H9 (cell line): ENCODE data around the gene OR11L1. TPM values are rescaled to one million over a fixed set of nuclear protein-coding genes. Genes with fewer than 3 reads are reported as not detected.

Experiments used
- DNase-seq: peaks from one replicate; pipeline ENCODE4 v3.0.0-alpha.2; 2017
- H2AFZ ChIP-seq: one replicate; pipeline ENCODE4 v1.6.1; 2013; ENCODE audit warnings: mild to moderate bottlenecking, low read length, control low read depth, moderate library complexity
- H2AK5ac ChIP-seq: 2 replicates; pipeline ENCODE4 v1.6.1; 2013; ENCODE audit warnings: low read length, control low read depth, mixed read lengths; ENCODE audit not compliant: insufficient read length
- H2BK120ac ChIP-seq: one replicate; pipeline ENCODE4 v1.6.1; 2013; ENCODE audit warnings: low read depth, mild to moderate bottlenecking, low read length, control low read depth, inconsistent platforms; ENCODE audit not compliant: poor library complexity, severe bottlenecking
- H2BK12ac ChIP-seq: 2 replicates; pipeline ENCODE4 v1.6.1; 2013; ENCODE audit warnings: low read length, control low read depth, mixed read lengths, low read depth; ENCODE audit not compliant: insufficient read length
- H2BK15ac ChIP-seq: 2 replicates; pipeline ENCODE4 v1.6.1; 2013; ENCODE audit warnings: low read depth, low read length, control low read depth
- H2BK20ac ChIP-seq: one replicate; pipeline ENCODE4 v1.6.1; 2013; ENCODE audit warnings: low read depth, mild to moderate bottlenecking, low read length, control low read depth, inconsistent platforms; ENCODE audit not compliant: poor library complexity, severe bottlenecking
- H2BK5ac ChIP-seq: 2 replicates; pipeline ENCODE4 v1.6.1; 2013; ENCODE audit warnings: low read length, control low read depth, mixed read lengths; ENCODE audit not compliant: insufficient read length
- H3K14ac ChIP-seq: 2 replicates; pipeline ENCODE4 v1.6.1; 2013; ENCODE audit warnings: low read length, control low read depth; ENCODE audit not compliant: insufficient read depth
- H3K18ac ChIP-seq: 2 replicates; pipeline ENCODE4 v1.6.1; 2013; ENCODE audit warnings: low read depth, mild to moderate bottlenecking, mixed read lengths, low read length, control low read depth; ENCODE audit not compliant: insufficient read length
- H3K23ac ChIP-seq: 2 replicates; pipeline ENCODE4 v1.6.1; 2013; ENCODE audit warnings: low read length, control low read depth, mixed read lengths, low read depth; ENCODE audit not compliant: insufficient read length
- H3K23me2 ChIP-seq: 2 replicates; pipeline ENCODE4 v1.6.1; 2013; ENCODE audit warnings: low read depth, mild to moderate bottlenecking, mixed read lengths, low read length, control low read depth; ENCODE audit not compliant: insufficient read length, poor library complexity, severe bottlenecking
- H3K27ac ChIP-seq: 2 replicates; pipeline ENCODE4 v1.5.1; 2013; ENCODE audit warnings: low read length, control low read depth, mixed read lengths, low read depth; ENCODE audit not compliant: insufficient read length
- H3K27me3 ChIP-seq: 2 replicates; pipeline ENCODE4 v1.6.1; 2013; ENCODE audit warnings: low read length, control low read depth, inconsistent platforms; ENCODE audit not compliant: insufficient read depth
- H3K4ac ChIP-seq: 2 replicates; pipeline ENCODE4 v1.6.1; 2013; ENCODE audit warnings: low read depth, mild to moderate bottlenecking, control low read depth, inconsistent platforms, low read length, moderate library complexity
- H3K4me1 ChIP-seq: 2 replicates; pipeline ENCODE4 v1.6.1; 2013; ENCODE audit warnings: low read length, control low read depth, inconsistent platforms; ENCODE audit not compliant: insufficient read depth
- H3K4me2 ChIP-seq: 2 replicates; pipeline ENCODE4 v1.6.1; 2013; ENCODE audit warnings: low read length, control low read depth, mixed read lengths; ENCODE audit not compliant: insufficient read length, insufficient read depth
- H3K56ac ChIP-seq: 2 replicates; pipeline ENCODE4 v1.6.1; 2013; ENCODE audit warnings: low read depth, mild to moderate bottlenecking, mixed read lengths, low read length, control low read depth; ENCODE audit not compliant: insufficient read length
- H3K79me1 ChIP-seq: 2 replicates; pipeline ENCODE4 v1.6.1; 2013; ENCODE audit warnings: low read depth, mild to moderate bottlenecking, moderate library complexity, low read length, control low read depth, inconsistent platforms; ENCODE audit not compliant: insufficient read depth, poor library complexity, severe bottlenecking
- H3K79me2 ChIP-seq: 2 replicates; pipeline ENCODE4 v1.6.1; 2013; ENCODE audit warnings: low read length, control low read depth, inconsistent platforms; ENCODE audit not compliant: insufficient read depth
- H3K9ac ChIP-seq: 2 replicates; pipeline ENCODE4 v1.6.1; 2013; ENCODE audit warnings: low read length, control low read depth, mixed read lengths; ENCODE audit not compliant: insufficient read length; ENCODE audit errors: extremely low read depth
- H3K9me3 ChIP-seq: one replicate; pipeline ENCODE4 v1.6.1; 2013; ENCODE audit warnings: low read depth, low read length, inconsistent platforms; ENCODE audit not compliant: control insufficient read depth
- H3T11ph ChIP-seq: one replicate; pipeline ENCODE4 v1.6.1; 2013; ENCODE audit warnings: mild to moderate bottlenecking, low read length, control low read depth, inconsistent platforms
- H4K20me1 ChIP-seq: one replicate; pipeline ENCODE4 v1.6.1; 2013; ENCODE audit not compliant: control insufficient read depth, insufficient read length, insufficient read depth
- H4K5ac ChIP-seq: 2 replicates; pipeline ENCODE4 v1.6.1; 2013; ENCODE audit warnings: low read depth, mild to moderate bottlenecking, mixed read lengths, low read length, control low read depth; ENCODE audit not compliant: insufficient read length
- H4K8ac ChIP-seq: replicated peaks from 2 replicates; pipeline ENCODE4 v1.6.1; 2013; ENCODE audit warnings: low read length, control low read depth, mixed read lengths, low read depth; ENCODE audit not compliant: insufficient read length
- H4K91ac ChIP-seq: 2 replicates; pipeline ENCODE4 v1.6.1; 2013; ENCODE audit warnings: low read depth, mild to moderate bottlenecking, moderate library complexity, mixed read lengths, low read length, control low read depth; ENCODE audit not compliant: insufficient read length
- H3K27ac Mint-ChIP-seq, 3 experiments: 2 replicates in 2 of 3; 3 replicates in 1 of 3; pipeline ENCODE4 v1.8.0; 2020 to 2021; ENCODE audit warnings: mixed read lengths in 3 of 3, mild to moderate bottlenecking in 1 of 3, moderate library complexity in 1 of 3
- H3K27me3 Mint-ChIP-seq: 2 replicates; pipeline ENCODE4 v1.8.0; 2021; ENCODE audit warnings: low read depth, mild to moderate bottlenecking, moderate library complexity, mixed read lengths
- H3K36me3 Mint-ChIP-seq, 3 experiments: 2 replicates in 2 of 3; 3 replicates in 1 of 3; pipeline ENCODE4 v1.8.0; 2020 to 2021; ENCODE audit warnings: low read depth in 3 of 3, mixed read lengths in 3 of 3; ENCODE audit not compliant: insufficient read depth in 1 of 3
- H3K4me1 Mint-ChIP-seq, 2 experiments: 2 replicates each; pipeline ENCODE4 v1.8.0; 2020; ENCODE audit warnings: mixed read lengths in 2 of 2
- H3K4me3 Mint-ChIP-seq, 2 experiments: 2 replicates in 1 of 2; 3 replicates in 1 of 2; pipeline ENCODE4 v1.8.0; 2020 to 2021; ENCODE audit warnings: mild to moderate bottlenecking in 2 of 2, mixed read lengths in 2 of 2, moderate library complexity in 1 of 2
- H3K9me3 Mint-ChIP-seq, 2 experiments: 2 replicates in 1 of 2; 3 replicates in 1 of 2; pipeline ENCODE4 v1.8.0; 2020; ENCODE audit warnings: mild to moderate bottlenecking in 2 of 2, mixed read lengths in 2 of 2, moderate library complexity in 1 of 2
- CTCF ChIP-seq: fragments of 200-600 bp; sonication (generic); conservative IDR thresholded peaks from 3 replicates; pipeline ENCODE4 v1.8.0; 2021; ENCODE audit warnings: antibody characterized with exemption, mild to moderate bottlenecking
- WGBS: extraction: QIAGEN DNeasy Blood & Tissue Kit; methylation state at CpG from one replicate; pipeline ENCODE4 v1.1.7; 2013; ENCODE audit warnings: missing lambda C conversion rate, low lambda C conversion rate, mixed read lengths; ENCODE audit not compliant: insufficient read length; ENCODE audit errors: extremely low coverage; 5-methylcytosine and 5-hydroxymethylcytosine counted together
- total RNA-seq: library from RNA; stranded (reverse); gene quantifications from 2 replicates; pipeline ENCODE4 v1.2.1, GENCODE V29; 2021

Gene OR11L1
- total RNA-seq, 1 experiment from 2014 or later = not detected

GRCh38 chr1:247824023-247824422, 17.7 kb downstream of the OR11L1 start, which contains the start of gene OR14A16:
TSS of gene OR14A16 (minus strand) at chr1:247824119. CDS start at chr1:247815729, 8,390 bp downstream.
- Histone ChIP-seq H3T11ph (no peak within 1 kb of the TSS), H2BK20ac (no peak within 1 kb of the TSS), H3K4ac (no peak within 1 kb of the TSS), H3K27ac (no peak within 1 kb of the TSS), H2BK15ac (no peak within 1 kb of the TSS), H3K4me1 (no peaks in the 10 kb centered on the region), H2BK120ac (no peak within 1 kb of the TSS), H3K56ac (no peak within 1 kb of the TSS), H2BK12ac (no peak within 1 kb of the TSS), H3K27me3 (no peaks in the 10 kb centered on the region), H4K8ac (no peak within 1 kb of the TSS), H2BK5ac (no peak within 1 kb of the TSS), H3K4me2 (peak within 1 kb of the TSS; percentile 33), H3K23ac (no peak within 1 kb of the TSS), H3K79me1 (no peaks in the 10 kb centered on the region), H2AFZ (no peak within 1 kb of the TSS), H2AK5ac (no peak within 1 kb of the TSS), H3K9me3 (peaks cover 14% of the 10 kb centered on the region), H3K14ac (no peak within 1 kb of the TSS), H3K9ac (no peak within 1 kb of the TSS), H3K79me2 (no peaks in the 10 kb centered on the region), H3K18ac (no peak within 1 kb of the TSS), H4K91ac (no peak within 1 kb of the TSS), H4K20me1 (no peaks in the 10 kb centered on the region), H3K23me2 (no peaks in the 10 kb centered on the region), H4K5ac (no peak within 1 kb of the TSS)
- WGBS = no CpG with 5 or more reads among the region's 6 CpGs
- no peak for DNase-seq
- H3K9me3 Mint-ChIP-seq = peaks cover 27 to 43% of the 10 kb centered on the region in 2 experiments
- no peak within 1 kb of the TSS; a peak in 1 of 5 replicates for H3K4me3 Mint-ChIP-seq
- H3K27me3 Mint-ChIP-seq = no peaks in the 10 kb centered on the region
- H3K36me3 Mint-ChIP-seq = peaks cover 0 to 2% (median 1%) of the 10 kb centered on the region in 3 experiments; a peak in 2 of 7 replicates
- H3K27ac Mint-ChIP-seq = peak within 1 kb of the TSS; percentile 44 to 94 (median 80); a peak in 4 of 7 replicates
- no peak for TF ChIP-seq CTCF
- peaks cover 14 to 22% of the 10 kb centered on the region in 2 experiments for H3K4me1 Mint-ChIP-seq
